PC-9 (cell line): ENCODE measurements around the gene VDAC1. TPM values are rescaled to one million over a fixed set of nuclear protein-coding genes. Genes with fewer than 3 reads are reported as not detected.

Experiments
- BruUV-seq: library from RNA; stranded (reverse); fragments of 400-500 nt; replicated peaks from 2 replicates; lab custom pipeline; 2021; lab: Mats Ljungman, UMichigan
- CTCF ChIA-PET: fragments of 300-600 bp; sonication (Branson Sonifier 250); formaldehyde crosslinking; loops from one replicate; lab custom pipeline; 2022; ENCODE audit warnings: antibody characterized with exemption; lab: Charles Lee
- POLR2A ChIA-PET: fragments of 300-600 bp; sonication (Branson Sonifier 250); formaldehyde crosslinking; loops from one replicate; lab custom pipeline; 2022; ENCODE audit warnings: antibody characterized with exemption; ENCODE audit not compliant: unreplicated experiment; lab: Charles Lee
- DNase-seq, 2 experiments: peaks; one replicate each; pipeline versions ENCODE4 v3.0.0 to v3.0.0-alpha.2; 2015 to 2022; ENCODE audit warnings: mixed read lengths in 1 of 2
- H2AFZ ChIP-seq: fragments of 200-600 bp; sonication (generic); 2 replicates; pipeline ENCODE4 v1.8.1; 2017; ENCODE audit warnings: antibody characterized with exemption
- H3F3A ChIP-seq: fragments of 200-600 bp; sonication (generic); 2 replicates; pipeline ENCODE4 v1.8.1; 2017; ENCODE audit warnings: antibody characterized with exemption, mild to moderate bottlenecking, low read depth; ENCODE audit not compliant: insufficient read depth
- H3K27ac ChIP-seq: fragments of 200-600 bp; sonication (generic); 2 replicates; pipeline ENCODE4 v1.6.1; 2016; ENCODE audit warnings: mixed run types
- H3K27me3 ChIP-seq: fragments of 200-600 bp; sonication (generic); 2 replicates; pipeline ENCODE4 v1.6.1; 2016; ENCODE audit warnings: low read depth, mixed run types; ENCODE audit not compliant: insufficient read depth
- H3K36me3 ChIP-seq: fragments of 200-600 bp; sonication (generic); 2 replicates; pipeline ENCODE4 v1.6.1; 2016; ENCODE audit warnings: low read depth, mixed run types
- H3K4me1 ChIP-seq: fragments of 200-600 bp; sonication (generic); replicated peaks from 2 replicates; pipeline ENCODE4 v1.6.1; 2016; ENCODE audit warnings: mixed run types; ENCODE audit not compliant: insufficient read depth
- H3K4me2 ChIP-seq: fragments of 200-600 bp; sonication (generic); 2 replicates; pipeline ENCODE4 v1.6.1; 2017; ENCODE audit warnings: mixed run types
- H3K4me3 ChIP-seq: fragments of 200-600 bp; sonication (generic); 2 replicates; pipeline ENCODE4 v1.6.1; 2016; ENCODE audit warnings: mixed run types
- H3K79me2 ChIP-seq: fragments of 200-600 bp; sonication (generic); 2 replicates; pipeline ENCODE4 v1.6.1; 2017; ENCODE audit warnings: low read depth, mixed run types
- H3K9me2 ChIP-seq: fragments of 200-600 bp; sonication (generic); 2 replicates; pipeline ENCODE4 v1.8.1; 2017; ENCODE audit warnings: mild to moderate bottlenecking; ENCODE audit not compliant: insufficient read depth
- H3K9me3 ChIP-seq: fragments of 200-600 bp; sonication (generic); 2 replicates; pipeline ENCODE4 v1.8.1; 2016; ENCODE audit warnings: low read depth; ENCODE audit not compliant: insufficient read depth
- H4K20me1 ChIP-seq: fragments of 200-600 bp; sonication (generic); 2 replicates; pipeline ENCODE4 v1.8.1; 2017; ENCODE audit not compliant: insufficient read depth
- EZH2 ChIP-seq: fragments of 200-600 bp; sonication (generic); IDR thresholded peaks from 2 replicates; pipeline ENCODE4 v1.8.0; 2017; ENCODE audit warnings: antibody characterized with exemption, low read depth
- intact Hi-C: fragments of 100-400 bp; cut with micrococcal nuclease; formaldehyde crosslinking; loops from one replicate; pipeline ENCODE4 v1.10.0; 2022; ENCODE audit not compliant: unreplicated experiment
- total RNA-seq: library from RNA; stranded (reverse); gene quantifications from 2 replicates; pipeline ENCODE4 v1.2.3, GENCODE V29; 2021
- TF ChIP-seq, protein P1 (sequence below): fragments of 200-600 bp; sonication (generic); conservative IDR thresholded peaks from 2 replicates; pipeline ENCODE4 v1.6.1; 2017; ENCODE audit warnings: mixed run types, antibody characterized with exemption, mild to moderate bottlenecking, moderate library complexity

Gene VDAC1
- total RNA-seq, 1 experiment from 2014 or later = 228 TPM

DNA sequence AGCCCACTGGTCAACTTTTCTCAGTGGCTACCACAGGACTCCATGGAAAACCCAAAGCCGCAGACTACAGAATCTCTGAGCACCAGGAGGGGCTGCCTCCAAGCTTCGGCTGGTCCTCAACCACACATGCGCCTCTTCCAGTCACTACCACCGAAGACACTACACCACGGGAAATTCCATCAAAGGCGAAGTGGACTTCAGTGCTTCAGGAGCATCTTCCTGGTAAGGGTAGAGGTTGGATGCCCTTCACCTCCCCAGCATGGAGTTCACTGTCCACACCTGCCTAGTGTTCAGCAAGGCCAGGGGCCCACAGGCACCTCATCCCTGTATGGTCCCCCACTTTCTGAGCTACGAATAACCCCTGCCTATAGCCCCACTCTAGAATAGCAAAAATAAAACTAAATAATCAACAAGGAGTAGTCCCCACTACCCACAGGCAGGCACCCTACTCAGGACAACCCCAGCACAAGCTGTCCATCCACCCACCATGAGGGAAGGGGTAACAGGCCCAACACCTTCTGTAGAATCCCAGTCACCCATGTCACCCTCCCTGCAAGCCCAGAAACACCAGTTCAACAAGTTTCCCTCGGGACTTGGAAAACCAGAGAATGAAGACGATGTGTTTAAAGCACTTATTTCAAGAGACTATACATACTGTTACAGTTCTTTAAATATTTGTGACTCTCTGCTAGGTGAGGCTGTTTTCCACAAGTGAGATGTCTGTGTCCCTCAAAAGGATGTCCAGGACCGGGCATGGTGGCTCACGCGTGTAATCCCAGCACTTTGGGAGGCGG is 2.6 kb downstream of the VDAC1 start:
- Histone ChIP-seq H3K79me2 (peaks cover 98% of the 10 kb centered on the region), H3K9me2 (no peaks in the 10 kb centered on the region), H3K27ac (peak overlapping the region; percentile 17; the same call in 1 of the 2 replicates), H3K4me1 (peaks cover 49% of the 10 kb centered on the region), H3K36me3 (peaks cover 7% of the 10 kb centered on the region), H2AFZ (no peak overlapping the region), H3K9me3 (no peaks in the 10 kb centered on the region), H4K20me1 (peaks cover 64% of the 10 kb centered on the region), H3K4me3 (peak overlapping the region; percentile 85), H3K4me2 (peak overlapping the region; percentile 94), H3K27me3 (no peaks in the 10 kb centered on the region), H3F3A (peaks cover 38% of the 10 kb centered on the region; the same call in 1 of the 2 replicates)
- POLR2A ChIA-PET = no interaction called here
- intact Hi-C loops = no loop called here
- no TSS peak for BruUV-seq
- CTCF ChIA-PET = interaction anchor here (0.5 kb wide), 1 partner anchor 23 kb away, joined by 3 read pairs; no protein-coding TSS in a partner anchor
- TF ChIP-seq, protein P1, sequence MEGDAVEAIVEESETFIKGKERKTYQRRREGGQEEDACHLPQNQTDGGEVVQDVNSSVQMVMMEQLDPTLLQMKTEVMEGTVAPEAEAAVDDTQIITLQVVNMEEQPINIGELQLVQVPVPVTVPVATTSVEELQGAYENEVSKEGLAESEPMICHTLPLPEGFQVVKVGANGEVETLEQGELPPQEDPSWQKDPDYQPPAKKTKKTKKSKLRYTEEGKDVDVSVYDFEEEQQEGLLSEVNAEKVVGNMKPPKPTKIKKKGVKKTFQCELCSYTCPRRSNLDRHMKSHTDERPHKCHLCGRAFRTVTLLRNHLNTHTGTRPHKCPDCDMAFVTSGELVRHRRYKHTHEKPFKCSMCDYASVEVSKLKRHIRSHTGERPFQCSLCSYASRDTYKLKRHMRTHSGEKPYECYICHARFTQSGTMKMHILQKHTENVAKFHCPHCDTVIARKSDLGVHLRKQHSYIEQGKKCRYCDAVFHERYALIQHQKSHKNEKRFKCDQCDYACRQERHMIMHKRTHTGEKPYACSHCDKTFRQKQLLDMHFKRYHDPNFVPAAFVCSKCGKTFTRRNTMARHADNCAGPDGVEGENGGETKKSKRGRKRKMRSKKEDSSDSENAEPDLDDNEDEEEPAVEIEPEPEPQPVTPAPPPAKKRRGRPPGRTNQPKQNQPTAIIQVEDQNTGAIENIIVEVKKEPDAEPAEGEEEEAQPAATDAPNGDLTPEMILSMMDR = no peak
- no peak for TF ChIP-seq EZH2
- peak in 1 of 2 experiments; percentile 44 for DNase-seq

DNA sequence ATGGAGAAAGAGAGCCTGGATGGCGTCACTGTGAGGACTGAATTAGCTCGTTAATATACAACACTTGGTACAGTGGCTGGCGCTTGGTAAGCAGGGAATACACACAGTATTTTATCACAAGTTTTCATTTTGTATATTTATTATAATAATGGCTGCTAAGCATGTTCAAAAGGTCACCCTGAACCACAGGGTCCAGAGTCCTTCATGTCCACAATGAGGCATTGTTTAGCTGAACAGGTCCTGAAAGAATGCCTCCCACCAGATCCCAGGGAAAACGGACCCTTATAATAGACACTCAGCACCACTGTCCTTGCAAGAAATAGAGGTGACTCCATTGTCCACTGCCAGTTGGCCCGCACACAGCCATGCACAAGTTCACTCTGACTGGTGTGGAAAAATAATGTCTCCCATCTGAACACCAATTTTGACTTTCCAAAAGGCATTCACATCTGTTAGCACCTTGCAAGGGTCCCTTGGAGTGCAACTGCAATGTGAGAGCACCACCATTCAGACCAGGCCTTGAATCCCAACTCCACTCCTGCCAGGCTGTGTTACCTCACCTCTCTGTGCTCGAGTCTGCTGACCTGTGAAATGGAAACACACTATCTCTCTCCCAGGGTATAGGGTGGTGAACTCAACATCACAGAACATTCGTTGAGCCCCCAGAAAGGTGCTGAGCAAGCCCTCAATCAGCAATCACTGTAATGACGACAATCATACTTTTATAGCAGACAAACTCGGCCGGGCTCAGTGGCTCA is 3.9 kb downstream of the VDAC1 start:
- H3K4me1 ChIP-seq = peaks cover 57% of the 10 kb centered on the region
- H4K20me1 ChIP-seq = peaks cover 77% of the 10 kb centered on the region
- H3K4me2 ChIP-seq = peak overlapping the region; percentile 94
- H3K27me3 ChIP-seq = no peaks in the 10 kb centered on the region
- H3K9me3 ChIP-seq = no peaks in the 10 kb centered on the region
- H3K27ac ChIP-seq = no peak overlapping the region
- no peak overlapping the region for H3K4me3 ChIP-seq
- no peak for DNase-seq
- peaks cover 45% of the 10 kb centered on the region; the same call in 1 of the 2 replicates for H3F3A ChIP-seq
- no peaks in the 10 kb centered on the region for H3K9me2 ChIP-seq
- no TSS peak for BruUV-seq
- peaks cover 10% of the 10 kb centered on the region for H3K36me3 ChIP-seq
- H2AFZ ChIP-seq = no peak overlapping the region
- peaks cover 98% of the 10 kb centered on the region for H3K79me2 ChIP-seq
- TF ChIP-seq EZH2 = no peak
- TF ChIP-seq, protein P1 = no peak
- CTCF ChIA-PET = interaction anchor here (0.6 kb wide), 1 partner anchor 26 kb away, joined by 3 read pairs; no protein-coding TSS in a partner anchor
- POLR2A ChIA-PET = interaction anchor here (0.6 kb wide), 1 partner anchor 225 kb away, joined by 6 read pairs; the partner anchor contains the start of gene PPP2CA
- intact Hi-C loops = no loop called here

DNA sequence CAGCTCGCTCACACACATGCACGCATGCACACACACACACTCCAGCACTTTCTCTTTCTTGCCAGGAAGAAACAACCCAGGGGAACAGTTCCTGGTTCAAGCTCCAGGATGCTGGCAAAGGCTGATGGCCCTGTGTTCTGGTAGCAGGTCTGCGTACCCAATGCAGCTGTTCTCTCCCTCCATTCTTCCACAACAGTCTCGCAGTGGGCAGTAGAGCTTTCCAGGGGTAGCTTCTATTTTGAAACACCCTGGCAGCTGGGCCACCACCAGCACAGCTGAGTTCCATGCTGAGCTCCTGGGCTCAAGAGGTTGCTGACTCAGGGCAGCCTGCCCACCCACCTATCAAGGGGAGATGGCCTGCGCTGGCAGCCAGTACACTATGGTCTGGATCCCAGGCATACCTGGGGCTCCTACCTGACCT is 4.7 kb downstream of the VDAC1 start:
- H3K4me1 ChIP-seq = peaks cover 62% of the 10 kb centered on the region
- H3K9me2 ChIP-seq = no peaks in the 10 kb centered on the region
- H3K36me3 ChIP-seq = peaks cover 10% of the 10 kb centered on the region
- H3K4me2 ChIP-seq = peak overlapping the region; percentile 94
- no peaks in the 10 kb centered on the region for H3K9me3 ChIP-seq
- H3F3A ChIP-seq = peaks cover 47% of the 10 kb centered on the region; the same call in 1 of the 2 replicates
- BruUV-seq = no TSS peak
- intact Hi-C loops = no loop called here
- DNase-seq = no peak
- no peak overlapping the region for H2AFZ ChIP-seq
- POLR2A ChIA-PET = interaction anchor here (0.6 kb wide), 1 partner anchor 226 kb away, joined by 6 read pairs; the partner anchor contains the start of gene PPP2CA
- peaks cover 85% of the 10 kb centered on the region for H4K20me1 ChIP-seq
- no peak for TF ChIP-seq EZH2
- TF ChIP-seq, protein P1 = no peak
- H3K27ac ChIP-seq = peak overlapping the region; percentile 18; the same call in 1 of the 2 replicates
- CTCF ChIA-PET = interaction anchor here (0.6 kb wide), 1 partner anchor 20 kb away, joined by 6 read pairs; no protein-coding TSS in a partner anchor
- H3K27me3 ChIP-seq = no peaks in the 10 kb centered on the region
- H3K4me3 ChIP-seq = no peak overlapping the region
- peaks cover 98% of the 10 kb centered on the region for H3K79me2 ChIP-seq
